ENCODE results near the gene KCNJ5.

KCNJ5 gene

DNA sequence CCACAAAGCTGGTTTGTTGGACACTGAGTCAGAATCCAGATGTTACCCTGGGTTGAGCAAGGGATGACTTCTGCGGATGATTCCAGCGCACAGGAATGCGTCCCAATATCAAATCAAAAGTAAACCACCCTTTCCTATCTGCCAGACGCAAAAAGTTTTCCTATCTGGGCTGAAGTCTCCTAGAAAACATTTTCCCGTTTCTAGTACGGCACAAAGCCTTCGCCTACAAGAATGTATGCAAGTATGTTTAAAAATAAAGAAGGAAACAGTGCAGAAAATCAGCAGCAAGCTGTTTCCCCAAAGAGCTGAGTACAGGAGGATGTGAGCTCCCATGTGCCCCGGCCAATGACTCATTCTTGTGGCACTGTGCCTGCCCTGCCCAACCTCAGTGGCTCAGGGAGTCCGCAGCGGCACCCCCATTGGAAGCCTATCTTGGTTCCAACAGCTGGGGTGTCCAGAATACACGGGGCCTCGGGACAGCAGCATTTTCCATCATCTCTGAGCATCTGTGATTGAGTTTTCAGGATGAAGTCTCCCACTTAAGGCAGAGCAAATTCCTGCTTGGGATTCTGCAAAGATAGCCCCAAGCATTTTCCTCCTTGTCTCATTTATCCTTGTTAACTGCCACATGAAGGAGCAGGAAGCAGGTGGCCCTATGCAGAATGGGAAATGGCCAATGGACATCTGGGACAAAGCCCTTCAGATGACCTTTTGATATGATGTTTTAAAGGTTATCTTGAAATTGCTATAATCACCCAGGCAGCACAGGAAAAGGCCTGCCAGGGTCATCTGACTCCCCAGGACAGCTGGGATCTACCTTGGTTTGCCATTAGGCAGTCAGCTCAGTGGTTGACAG lies 17.5 kb downstream of the KCNJ5 start:
- no peak overlapping the region for H3K4me3 ChIP-seq (ENCODE audit: insufficient read length, low read depth)
- H3K9ac ChIP-seq (ENCODE audit: insufficient read length, low read depth): no peak overlapping the region
- no peak for TF ChIP-seq SUZ12 (IDR thresholded peaks at IDR 0.05; ENCODE audit: extremely low read depth, insufficient read depth, insufficient read length)
- no peak for TF ChIP-seq YY1 (IDR thresholded peaks at IDR 0.05; ENCODE audit: insufficient read depth, insufficient read length)
- no peak for TF ChIP-seq ZNF274 (IDR thresholded peaks at IDR 0.05; ENCODE audit: low read depth, low read length)
- H3K4me1 ChIP-seq (ENCODE audit: insufficient read depth, insufficient read length): peaks cover 9% of the 10 kb centered on the region
- no peaks in the 10 kb centered on the region for H3K36me3 ChIP-seq (ENCODE audit: insufficient read depth, insufficient read length, low read length)
- no peaks in the 10 kb centered on the region for H3K27me3 ChIP-seq (ENCODE audit: insufficient read depth, insufficient read length)
- H3K9me3 ChIP-seq (ENCODE audit: insufficient read depth, low read length): peaks cover 6% of the 10 kb centered on the region; the same call in 1 of the 2 replicates
- no peak for DNase-seq (ENCODE audit: low read depth, low spot score)

- no peaks in the 10 kb centered on the region for H3K27me3 ChIP-seq (ENCODE audit: insufficient read depth, insufficient read length)
Observed at GRCh38 chr11:128909438-128910125, 18.4 kb downstream of the KCNJ5 start.

GRCh38 chr11:128910576-128910975 lies 19.4 kb downstream of the KCNJ5 start:
- TF ChIP-seq SUZ12 (IDR thresholded peaks at IDR 0.05; ENCODE audit: extremely low read depth, insufficient read depth, insufficient read length): no peak
- no peak for TF ChIP-seq YY1 (IDR thresholded peaks at IDR 0.05; ENCODE audit: insufficient read depth, insufficient read length)
- no peak for TF ChIP-seq ZNF274 (IDR thresholded peaks at IDR 0.05; ENCODE audit: low read depth, low read length)
- Histone ChIP-seq H3K4me1 (ENCODE audit: insufficient read depth, insufficient read length) (peaks cover 3% of the 10 kb centered on the region), H3K9me3 (ENCODE audit: insufficient read depth, low read length) (peaks cover 6% of the 10 kb centered on the region; the same call in 1 of the 2 replicates), H3K4me3 (ENCODE audit: insufficient read length, low read depth) (no peak overlapping the region), H3K36me3 (ENCODE audit: insufficient read depth, insufficient read length, low read length) (no peaks in the 10 kb centered on the region), H3K27me3 (ENCODE audit: insufficient read depth, insufficient read length) (no peaks in the 10 kb centered on the region), H3K9ac (ENCODE audit: insufficient read length, low read depth) (no peak overlapping the region)
- DNase-seq (ENCODE audit: low read depth, low spot score): no peak

More at GRCh38 chr11:128909438-128910125, 18.4 kb downstream of the KCNJ5 start:
- Histone ChIP-seq H3K4me1 (ENCODE audit: insufficient read depth, insufficient read length) (peaks cover 3% of the 10 kb centered on the region), H3K36me3 (ENCODE audit: insufficient read depth, insufficient read length, low read length) (no peaks in the 10 kb centered on the region), H3K9ac (ENCODE audit: insufficient read length, low read depth) (no peak overlapping the region), H3K4me3 (ENCODE audit: insufficient read length, low read depth) (no peak overlapping the region), H3K9me3 (ENCODE audit: insufficient read depth, low read length) (peaks cover 6% of the 10 kb centered on the region; the same call in 1 of the 2 replicates)
- no peak for TF ChIP-seq SUZ12 (IDR thresholded peaks at IDR 0.05; ENCODE audit: extremely low read depth, insufficient read depth, insufficient read length)
- TF ChIP-seq YY1 (IDR thresholded peaks at IDR 0.05; ENCODE audit: insufficient read depth, insufficient read length): no peak
- TF ChIP-seq ZNF274 (IDR thresholded peaks at IDR 0.05; ENCODE audit: low read depth, low read length): no peak
- no peak for DNase-seq (ENCODE audit: low read depth, low spot score)

DNA sequence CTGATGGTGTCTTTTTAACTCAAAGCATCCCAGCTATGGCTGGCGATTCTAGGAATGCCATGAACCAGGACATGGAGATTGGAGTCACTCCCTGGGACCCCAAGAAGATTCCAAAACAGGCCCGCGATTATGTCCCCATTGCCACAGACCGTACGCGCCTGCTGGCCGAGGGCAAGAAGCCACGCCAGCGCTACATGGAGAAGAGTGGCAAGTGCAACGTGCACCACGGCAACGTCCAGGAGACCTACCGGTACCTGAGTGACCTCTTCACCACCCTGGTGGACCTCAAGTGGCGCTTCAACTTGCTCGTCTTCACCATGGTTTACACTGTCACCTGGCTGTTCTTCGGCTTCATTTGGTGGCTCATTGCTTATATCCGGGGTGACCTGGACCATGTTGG lies 20.1 kb downstream of the KCNJ5 start:
- Histone ChIP-seq H3K36me3 (ENCODE audit: insufficient read depth, insufficient read length, low read length) (no peaks in the 10 kb centered on the region), H3K4me1 (ENCODE audit: insufficient read depth, insufficient read length) (peaks cover 2% of the 10 kb centered on the region), H3K9ac (ENCODE audit: insufficient read length, low read depth) (no peak overlapping the region), H3K9me3 (ENCODE audit: insufficient read depth, low read length) (peaks cover 6% of the 10 kb centered on the region; the same call in 1 of the 2 replicates), H3K27me3 (ENCODE audit: insufficient read depth, insufficient read length) (no peaks in the 10 kb centered on the region), H3K4me3 (ENCODE audit: insufficient read length, low read depth) (no peak overlapping the region)
- no peak for DNase-seq (ENCODE audit: low read depth, low spot score)
- no peak for TF ChIP-seq SUZ12 (IDR thresholded peaks at IDR 0.05; ENCODE audit: extremely low read depth, insufficient read depth, insufficient read length)
- no peak for TF ChIP-seq ZNF274 (IDR thresholded peaks at IDR 0.05; ENCODE audit: low read depth, low read length)
- TF ChIP-seq YY1 (IDR thresholded peaks at IDR 0.05; ENCODE audit: insufficient read depth, insufficient read length): no peak

DNA sequence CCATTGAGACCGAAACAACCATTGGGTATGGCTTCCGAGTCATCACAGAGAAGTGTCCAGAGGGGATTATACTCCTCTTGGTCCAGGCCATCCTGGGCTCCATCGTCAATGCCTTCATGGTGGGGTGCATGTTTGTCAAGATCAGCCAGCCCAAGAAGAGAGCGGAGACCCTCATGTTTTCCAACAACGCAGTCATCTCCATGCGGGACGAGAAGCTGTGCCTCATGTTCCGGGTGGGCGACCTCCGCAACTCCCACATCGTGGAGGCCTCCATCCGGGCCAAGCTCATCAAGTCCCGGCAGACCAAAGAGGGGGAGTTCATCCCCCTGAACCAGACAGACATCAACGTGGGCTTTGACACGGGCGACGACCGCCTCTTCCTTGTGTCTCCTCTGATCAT lies 20.5 kb downstream of the KCNJ5 start:
- no peaks in the 10 kb centered on the region for H3K27me3 ChIP-seq (ENCODE audit: insufficient read depth, insufficient read length)
- H3K9ac ChIP-seq (ENCODE audit: insufficient read length, low read depth): no peak overlapping the region

GRCh38 chr11:128913806-128914205 lies 22.6 kb downstream of the KCNJ5 start:
- Histone ChIP-seq H3K4me1 (ENCODE audit: insufficient read depth, insufficient read length) (no peaks in the 10 kb centered on the region), H3K9me3 (ENCODE audit: insufficient read depth, low read length) (peaks cover 6% of the 10 kb centered on the region; the same call in 1 of the 2 replicates), H3K36me3 (ENCODE audit: insufficient read depth, insufficient read length, low read length) (no peaks in the 10 kb centered on the region), H3K9ac (ENCODE audit: insufficient read length, low read depth) (no peak overlapping the region), H3K4me3 (ENCODE audit: insufficient read length, low read depth) (no peak overlapping the region), H3K27me3 (ENCODE audit: insufficient read depth, insufficient read length) (no peaks in the 10 kb centered on the region)
- DNase-seq (ENCODE audit: low read depth, low spot score): no peak
- TF ChIP-seq YY1 (IDR thresholded peaks at IDR 0.05; ENCODE audit: insufficient read depth, insufficient read length): no peak
- TF ChIP-seq SUZ12 (IDR thresholded peaks at IDR 0.05; ENCODE audit: extremely low read depth, insufficient read depth, insufficient read length): no peak
- TF ChIP-seq ZNF274 (IDR thresholded peaks at IDR 0.05; ENCODE audit: low read depth, low read length): no peak

More for the DNA sequence above, 20.5 kb downstream of the KCNJ5 start:
- no peaks in the 10 kb centered on the region for H3K4me1 ChIP-seq (ENCODE audit: insufficient read depth, insufficient read length)
- peaks cover 6% of the 10 kb centered on the region; the same call in 1 of the 2 replicates for H3K9me3 ChIP-seq (ENCODE audit: insufficient read depth, low read length)
- no peak for TF ChIP-seq ZNF274 (IDR thresholded peaks at IDR 0.05; ENCODE audit: low read depth, low read length)
- no peak for TF ChIP-seq SUZ12 (IDR thresholded peaks at IDR 0.05; ENCODE audit: extremely low read depth, insufficient read depth, insufficient read length)
- TF ChIP-seq YY1 (IDR thresholded peaks at IDR 0.05; ENCODE audit: insufficient read depth, insufficient read length): no peak
- no peak for DNase-seq (ENCODE audit: low read depth, low spot score)
- no peak overlapping the region for H3K4me3 ChIP-seq (ENCODE audit: insufficient read length, low read depth)
- no peaks in the 10 kb centered on the region for H3K36me3 ChIP-seq (ENCODE audit: insufficient read depth, insufficient read length, low read length)

Data from NT2/D1 (cell line).